Vagina (tissue), 2 donors: Measurements from ENCODE around the gene MCF2L. TPM values are rescaled to one million over a fixed set of nuclear protein-coding genes. Genes with fewer than 3 reads are reported as not detected.

Experiments used
- DNase-seq, 2 donors: peaks; one replicate each; pipeline ENCODE4 v3.0.0-alpha.2; 2017; ENCODE audit errors: extremely low spot score in 2 of 2
- H3K27ac ChIP-seq: fragments of 200-600 bp; sonication (generic); one replicate; pipeline ENCODE4 v1.5.1; 2019
- H3K27me3 ChIP-seq: fragments of 200-600 bp; sonication (generic); one replicate; pipeline ENCODE4 v1.5.1; 2019
- H3K36me3 ChIP-seq, 2 donors: fragments of 200-600 bp; sonication (generic); one replicate each; pipeline ENCODE4 v1.5.1; 2017 to 2019
- H3K4me1 ChIP-seq: fragments of 200-600 bp; sonication (generic); one replicate; pipeline ENCODE4 v1.5.1; 2019
- H3K4me3 ChIP-seq, 2 donors: fragments of 200-600 bp; sonication (generic); 1 replicate in 1 of 2; 2 replicates in 1 of 2; pipeline ENCODE4 v1.5.1; 2016 to 2019
- H3K9me3 ChIP-seq: fragments of 200-600 bp; sonication (generic); one replicate; pipeline ENCODE4 v1.5.1; 2019
- CTCF ChIP-seq, 3 experiments: fragments of 450-650 bp in 2 of 3; fragments of 200-600 bp in 1 of 3; sonication (generic) in 1 of 3; IDR thresholded peaks; one replicate each; pipeline ENCODE4 v1.5.1; 2017 to 2019; ENCODE audit warnings: antibody characterized with exemption in 3 of 3, mild to moderate bottlenecking in 2 of 3, moderate library complexity in 2 of 3
- POLR2A ChIP-seq, 2 donors: fragments of 450-650 bp; IDR thresholded peaks; one replicate each; pipeline ENCODE4 v1.6.1; 2017; ENCODE audit warnings: antibody characterized with exemption in 2 of 2, mild to moderate bottlenecking in 2 of 2, moderate library complexity in 2 of 2
- POLR2AphosphoS5 ChIP-seq, 2 donors: sonication (generic); formaldehyde crosslinking; IDR thresholded peaks; one replicate each; pipeline ENCODE4 v1.9.0; 2017; ENCODE audit warnings: antibody characterized with exemption in 2 of 2, mild to moderate bottlenecking in 2 of 2, low read depth in 1 of 2; ENCODE audit not compliant: insufficient read depth in 1 of 2
- intact Hi-C: fragments of 100-400 bp; cut with DNase I; formaldehyde crosslinking; loops from one replicate; pipeline ENCODE4 v1.15.1; 2023
- total RNA-seq: library from RNA; depleted of rRNA; stranded (reverse); fragments of >200 nt; gene quantifications from one replicate; pipeline ENCODE4 v1.2.3, GENCODE V29; 2016

MCF2L gene
- total RNA-seq, 1 donor from 2014 or later = 45.4 TPM

- H3K27me3 ChIP-seq = no peaks in the 10 kb centered on the region
- DNase-seq = no peak
- H3K9me3 ChIP-seq = no peaks in the 10 kb centered on the region
- H3K27ac ChIP-seq = no peak overlapping the region
- peaks cover 4% of the 10 kb centered on the region for H3K4me1 ChIP-seq
- peaks cover 0 to 9% of the 10 kb centered on the region in 2 donors for H3K36me3 ChIP-seq
- TF ChIP-seq CTCF (IDR thresholded peaks at IDR 0.05) (no peak), POLR2A (IDR thresholded peaks at IDR 0.05) (no peak), POLR2AphosphoS5 (IDR thresholded peaks at IDR 0.05; ENCODE audit: insufficient read depth in 1 of 2, low read depth in 1 of 2) (no peak)
- H3K4me3 ChIP-seq = no peak overlapping the region
- intact Hi-C loops = no loop called here
Observed at GRCh38 chr13:113084943-113085540, 116.0 kb downstream of the MCF2L start.

DNA sequence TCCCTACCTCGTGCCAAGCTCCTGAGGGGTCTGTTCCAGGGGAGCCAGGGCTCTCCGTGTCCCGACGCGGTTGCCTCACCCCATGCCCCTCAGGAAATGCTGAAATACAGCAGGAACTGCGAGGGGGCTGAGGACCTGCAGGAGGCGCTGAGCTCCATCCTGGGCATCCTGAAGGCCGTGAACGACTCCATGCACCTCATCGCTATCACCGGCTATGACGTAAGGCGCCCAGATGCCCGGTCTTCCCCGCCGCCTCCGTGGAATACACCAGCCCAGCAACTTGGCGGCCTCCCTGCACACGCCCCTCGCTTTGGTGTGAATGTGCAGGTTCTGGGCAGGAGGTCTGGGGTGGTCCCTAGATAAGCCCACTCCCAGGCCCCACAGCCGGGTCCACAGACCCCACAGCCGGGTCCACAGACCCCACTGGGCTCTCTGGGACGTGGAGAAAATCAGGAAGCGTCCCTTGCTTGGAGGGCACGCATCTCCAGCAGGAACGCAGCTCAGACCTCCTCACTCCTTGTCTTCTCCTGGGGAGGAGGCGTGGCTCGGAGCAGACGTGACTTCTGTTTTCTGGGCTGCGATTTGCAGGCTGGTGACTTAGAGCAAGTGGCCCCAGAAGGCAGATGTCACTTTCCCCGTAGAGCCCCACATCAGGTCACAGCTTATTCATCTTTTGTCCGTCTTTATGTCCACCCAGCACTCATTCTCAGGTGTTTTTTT is 117.2 kb downstream of the MCF2L start:
- no peak overlapping the region for H3K27ac ChIP-seq
- no peak overlapping the region for H3K4me3 ChIP-seq
- TF ChIP-seq POLR2A (IDR thresholded peaks at IDR 0.05) (no peak), POLR2AphosphoS5 (IDR thresholded peaks at IDR 0.05; ENCODE audit: insufficient read depth in 1 of 2, low read depth in 1 of 2) (no peak), CTCF (IDR thresholded peaks at IDR 0.05) (no peak)
- H3K27me3 ChIP-seq = no peaks in the 10 kb centered on the region
- H3K4me1 ChIP-seq = peaks cover 4% of the 10 kb centered on the region
- DNase-seq = no peak
- intact Hi-C loops = no loop called here
- H3K9me3 ChIP-seq = no peaks in the 10 kb centered on the region
- H3K36me3 ChIP-seq = peaks cover 0 to 9% of the 10 kb centered on the region in 2 donors

DNA sequence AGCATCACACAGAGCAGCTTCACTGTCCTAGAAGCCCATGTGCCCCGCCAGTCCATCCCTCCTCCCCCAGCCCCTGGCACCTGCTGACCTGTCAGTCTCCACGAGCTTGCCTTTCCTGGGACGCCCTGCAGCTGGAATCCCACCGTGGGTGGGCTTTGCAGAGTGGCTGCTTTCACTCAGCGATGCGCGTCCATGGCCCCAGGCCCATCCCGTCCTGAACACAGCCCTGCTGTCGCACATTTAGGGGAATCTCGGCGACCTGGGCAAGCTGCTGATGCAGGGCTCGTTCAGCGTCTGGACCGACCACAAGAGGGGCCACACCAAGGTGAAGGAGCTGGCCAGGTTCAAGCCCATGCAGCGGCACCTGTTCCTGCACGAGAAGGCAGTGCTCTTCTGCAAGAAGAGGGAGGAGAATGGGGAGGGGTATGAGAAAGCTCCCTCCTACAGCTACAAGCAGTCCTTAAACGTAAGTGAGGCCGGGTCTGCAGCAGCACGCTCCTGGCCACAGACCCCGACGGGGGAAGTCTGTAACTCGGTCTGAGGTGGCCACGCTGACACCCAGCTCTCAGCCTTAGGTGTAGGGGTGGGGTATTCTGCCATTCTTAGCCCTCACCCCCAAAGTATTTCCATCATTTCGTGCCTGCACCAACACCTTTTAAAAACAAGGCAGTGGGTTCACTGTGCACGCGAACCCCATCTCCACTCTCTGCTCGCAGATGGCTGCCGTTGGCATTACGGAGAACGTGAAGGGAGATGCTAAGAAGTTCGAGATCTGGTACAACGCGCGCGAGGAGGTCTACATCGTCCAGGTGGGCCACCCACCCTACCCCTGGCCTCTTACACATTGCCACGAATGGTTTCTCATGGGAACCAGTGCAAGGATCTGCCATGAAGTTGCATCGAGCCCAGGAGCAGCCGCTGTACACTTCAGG is 118.2 kb downstream of the MCF2L start:
- no peak for DNase-seq
- H3K36me3 ChIP-seq = peaks cover 0 to 9% of the 10 kb centered on the region in 2 donors
- intact Hi-C loops = no loop called here
- no peaks in the 10 kb centered on the region for H3K27me3 ChIP-seq
- H3K4me3 ChIP-seq = no peak overlapping the region
- peaks cover 4% of the 10 kb centered on the region for H3K4me1 ChIP-seq
- H3K9me3 ChIP-seq = no peaks in the 10 kb centered on the region
- no peak overlapping the region for H3K27ac ChIP-seq
- TF ChIP-seq POLR2AphosphoS5 (IDR thresholded peaks at IDR 0.05; ENCODE audit: insufficient read depth in 1 of 2, low read depth in 1 of 2) (no peak), POLR2A (IDR thresholded peaks at IDR 0.05) (no peak), CTCF (IDR thresholded peaks at IDR 0.05) (no peak)

DNA sequence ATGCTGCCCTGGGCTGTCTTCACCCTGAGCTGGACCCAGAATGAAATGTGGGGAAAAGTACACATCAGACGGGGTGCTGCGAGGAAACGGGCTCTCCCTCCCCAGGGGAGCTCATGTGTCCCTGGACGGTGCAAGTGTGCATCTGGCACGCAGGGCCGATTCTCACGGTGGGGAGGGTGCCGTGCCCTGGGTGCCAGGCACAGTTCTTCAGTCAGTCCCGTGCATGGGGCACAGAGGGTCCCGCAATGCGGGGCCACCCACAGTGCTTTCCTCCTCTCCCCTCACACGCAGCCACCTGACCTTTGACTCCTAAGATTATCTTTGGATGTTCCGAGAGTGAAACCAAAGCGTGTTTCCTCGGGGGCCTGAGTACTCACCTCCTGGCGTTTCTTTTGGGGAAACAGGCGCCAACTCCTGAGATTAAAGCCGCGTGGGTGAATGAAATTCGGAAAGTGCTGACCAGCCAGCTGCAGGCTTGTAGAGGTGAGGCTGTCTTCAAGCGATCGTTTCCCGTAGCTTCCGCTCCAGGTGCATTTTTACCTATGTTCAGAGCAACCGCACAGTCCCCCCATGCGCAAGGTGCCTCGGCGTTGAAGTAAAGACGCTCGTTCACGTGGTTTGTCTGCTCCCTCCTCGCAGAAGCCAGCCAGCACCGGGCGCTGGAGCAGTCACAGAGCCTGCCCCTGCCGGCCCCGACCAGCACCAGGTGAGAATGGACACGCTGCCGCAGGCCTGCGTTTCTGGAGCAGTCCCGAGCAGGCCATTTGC is 119.1 kb downstream of the MCF2L start:
- Histone ChIP-seq H3K36me3 (peaks cover 0 to 9% of the 10 kb centered on the region in 2 donors), H3K4me3 (no peak overlapping the region), H3K27ac (no peak overlapping the region), H3K4me1 (peaks cover 4% of the 10 kb centered on the region), H3K27me3 (no peaks in the 10 kb centered on the region), H3K9me3 (no peaks in the 10 kb centered on the region)
- no peak for DNase-seq
- intact Hi-C loops = no loop called here
- TF ChIP-seq CTCF (IDR thresholded peaks at IDR 0.05) (no peak), POLR2AphosphoS5 (IDR thresholded peaks at IDR 0.05; ENCODE audit: insufficient read depth in 1 of 2, low read depth in 1 of 2) (no peak), POLR2A (IDR thresholded peaks at IDR 0.05) (no peak)
